ENCODE results near the gene MME. TPM values are rescaled to one million over a fixed set of nuclear protein-coding genes. Genes with fewer than 3 reads are reported as not detected.
"Not testable (repeated sequence)": the region's sequence is repeated elsewhere in the genome, so short reads cannot be mapped to it uniquely, and the experiment has no call there.

The MME gene
- total RNA-seq, 1 donor from 2014 or later, result 2.8 TPM

DNA sequence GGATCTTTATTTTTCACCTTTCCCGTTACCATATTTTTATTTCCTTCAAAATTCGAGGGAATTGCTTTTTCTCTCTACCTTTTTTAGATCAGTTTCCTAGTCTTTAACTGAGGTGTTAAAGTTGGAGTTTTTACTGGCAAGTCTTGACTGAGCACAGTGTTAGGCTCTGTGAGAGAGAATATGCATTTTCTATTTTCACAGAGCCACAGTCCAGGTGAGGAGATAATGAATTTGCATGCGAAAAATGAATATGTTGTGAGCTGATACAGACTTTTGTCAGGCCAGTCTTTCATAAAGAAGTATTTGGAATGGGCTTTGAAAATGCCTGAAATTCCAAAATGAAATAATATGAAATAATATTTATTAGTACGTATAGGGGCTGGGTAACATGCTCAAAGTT lies 31.9 kb downstream of the MME start:
- DNase-seq, result no peak
- intact Hi-C loops (cut with micrococcal nuclease), result no loop called here
- TF ChIP-seq, protein P1, sequence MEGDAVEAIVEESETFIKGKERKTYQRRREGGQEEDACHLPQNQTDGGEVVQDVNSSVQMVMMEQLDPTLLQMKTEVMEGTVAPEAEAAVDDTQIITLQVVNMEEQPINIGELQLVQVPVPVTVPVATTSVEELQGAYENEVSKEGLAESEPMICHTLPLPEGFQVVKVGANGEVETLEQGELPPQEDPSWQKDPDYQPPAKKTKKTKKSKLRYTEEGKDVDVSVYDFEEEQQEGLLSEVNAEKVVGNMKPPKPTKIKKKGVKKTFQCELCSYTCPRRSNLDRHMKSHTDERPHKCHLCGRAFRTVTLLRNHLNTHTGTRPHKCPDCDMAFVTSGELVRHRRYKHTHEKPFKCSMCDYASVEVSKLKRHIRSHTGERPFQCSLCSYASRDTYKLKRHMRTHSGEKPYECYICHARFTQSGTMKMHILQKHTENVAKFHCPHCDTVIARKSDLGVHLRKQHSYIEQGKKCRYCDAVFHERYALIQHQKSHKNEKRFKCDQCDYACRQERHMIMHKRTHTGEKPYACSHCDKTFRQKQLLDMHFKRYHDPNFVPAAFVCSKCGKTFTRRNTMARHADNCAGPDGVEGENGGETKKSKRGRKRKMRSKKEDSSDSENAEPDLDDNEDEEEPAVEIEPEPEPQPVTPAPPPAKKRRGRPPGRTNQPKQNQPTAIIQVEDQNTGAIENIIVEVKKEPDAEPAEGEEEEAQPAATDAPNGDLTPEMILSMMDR (IDR thresholded peaks at IDR 0.05; ENCODE audit: borderline replicate concordance), result no peak
- H3K4me3 ChIP-seq, result no peak overlapping the region
- H3K9me3 ChIP-seq (replicated peaks), result peaks cover 5% of the 10 kb centered on the region
- H3K27me3 ChIP-seq (ENCODE audit: low read depth), result no peaks in the 10 kb centered on the region
- no peaks in the 10 kb centered on the region for H3K36me3 ChIP-seq
- H3K27ac ChIP-seq (replicated peaks), result no peak overlapping the region
- H3K4me1 ChIP-seq, result no peaks in the 10 kb centered on the region

DNA sequence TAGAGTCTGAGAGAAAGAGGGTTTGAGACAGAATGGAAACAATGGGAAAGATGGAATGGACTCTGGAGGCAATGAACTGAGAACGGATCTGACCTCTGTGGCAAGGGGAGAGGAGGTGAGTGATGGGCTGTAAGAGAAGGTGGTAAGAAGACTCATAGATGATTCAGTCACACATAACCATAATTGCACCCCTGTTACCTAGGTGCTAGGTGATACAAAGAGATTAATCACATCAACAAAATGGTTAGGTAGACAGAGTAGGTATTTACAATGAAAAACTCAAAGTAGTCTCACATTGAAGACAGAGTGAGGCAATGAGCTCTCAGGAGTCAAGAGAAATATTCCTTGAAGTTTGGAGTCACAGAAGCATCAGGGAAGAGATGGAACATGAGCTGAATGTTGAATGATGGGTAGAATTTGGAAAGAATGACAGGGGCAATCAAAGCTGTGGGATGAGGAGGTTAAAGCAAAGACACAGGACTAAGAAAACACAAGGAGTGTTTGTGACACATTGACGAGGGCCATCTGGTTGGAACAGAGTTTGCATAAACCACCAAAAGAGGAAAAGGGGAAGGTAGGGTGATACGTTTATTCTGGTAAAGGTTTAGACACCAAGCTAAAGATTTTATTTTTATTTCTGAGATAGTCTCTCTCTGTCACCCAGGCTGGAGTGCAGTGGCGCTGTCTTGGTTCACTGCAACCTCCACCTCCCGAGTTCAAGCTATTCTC lies 32.7 kb downstream of the MME start:
- TF ChIP-seq, protein P1 (IDR thresholded peaks at IDR 0.05; ENCODE audit: borderline replicate concordance), result no peak
- Histone ChIP-seq H3K36me3 (no peaks in the 10 kb centered on the region), H3K4me1 (no peaks in the 10 kb centered on the region), H3K27ac (replicated peaks) (no peak overlapping the region), H3K9me3 (replicated peaks) (peaks cover 2% of the 10 kb centered on the region), H3K27me3 (ENCODE audit: low read depth) (no peaks in the 10 kb centered on the region), H3K4me3 (no peak overlapping the region)
- intact Hi-C loops (cut with micrococcal nuclease), result no loop called here
- no peak for DNase-seq

DNA sequence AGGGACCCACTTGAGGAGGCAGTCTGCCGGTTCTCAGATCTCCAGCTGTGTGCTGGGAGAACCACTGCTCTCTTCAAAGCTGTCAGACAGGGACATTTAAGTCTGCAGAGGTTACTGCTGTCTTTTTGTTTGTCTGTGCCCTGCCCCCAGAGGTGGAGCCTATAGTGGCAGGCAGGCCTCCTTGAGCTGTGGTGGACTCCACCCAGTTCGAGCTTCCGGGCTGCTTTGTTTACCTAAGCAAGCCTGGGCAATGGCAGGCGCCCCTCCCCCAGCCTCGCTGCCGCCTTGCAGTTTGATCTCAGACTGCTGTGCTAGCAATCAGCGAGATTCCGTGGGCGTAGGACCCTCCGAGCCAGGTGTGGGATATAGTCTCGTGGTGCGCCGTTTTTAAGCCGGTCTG lies 44.6 kb downstream of the MME start:
- H3K4me3 ChIP-seq; H3K9me3 ChIP-seq (replicated peaks); H3K4me1 ChIP-seq; intact Hi-C loops (cut with micrococcal nuclease); H3K36me3 ChIP-seq; H3K27me3 ChIP-seq (ENCODE audit: low read depth); H3K27ac ChIP-seq (replicated peaks); DNase-seq: not testable (repeated sequence)

DNA sequence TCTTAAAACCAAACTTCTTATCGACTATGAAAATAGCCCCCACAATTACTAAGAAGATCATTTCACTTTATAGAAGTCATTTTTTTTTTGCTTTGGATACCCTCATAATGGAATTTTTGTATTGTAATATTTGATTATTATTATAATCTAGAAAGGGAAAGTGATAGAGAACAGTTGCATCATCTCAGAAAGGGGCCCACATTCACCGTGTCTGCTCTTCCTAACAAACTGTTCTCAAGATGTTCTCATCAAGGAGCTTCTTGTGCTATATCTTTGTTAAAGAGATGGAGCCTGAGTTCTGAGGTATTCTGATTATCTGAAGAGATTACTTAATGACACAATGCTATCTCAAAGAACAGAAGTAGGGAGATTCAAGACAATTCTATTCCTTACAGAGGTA lies 49.3 kb downstream of the MME start:
- TF ChIP-seq, protein P1 (IDR thresholded peaks at IDR 0.05; ENCODE audit: borderline replicate concordance), result no peak
- DNase-seq, result no peak
- Histone ChIP-seq H3K27me3 (ENCODE audit: low read depth) (no peaks in the 10 kb centered on the region), H3K27ac (replicated peaks) (no peak overlapping the region), H3K4me3 (no peak overlapping the region), H3K9me3 (replicated peaks) (peaks cover 4% of the 10 kb centered on the region), H3K4me1 (no peaks in the 10 kb centered on the region), H3K36me3 (no peaks in the 10 kb centered on the region)
- intact Hi-C loops (cut with micrococcal nuclease), result no loop called here

DNA sequence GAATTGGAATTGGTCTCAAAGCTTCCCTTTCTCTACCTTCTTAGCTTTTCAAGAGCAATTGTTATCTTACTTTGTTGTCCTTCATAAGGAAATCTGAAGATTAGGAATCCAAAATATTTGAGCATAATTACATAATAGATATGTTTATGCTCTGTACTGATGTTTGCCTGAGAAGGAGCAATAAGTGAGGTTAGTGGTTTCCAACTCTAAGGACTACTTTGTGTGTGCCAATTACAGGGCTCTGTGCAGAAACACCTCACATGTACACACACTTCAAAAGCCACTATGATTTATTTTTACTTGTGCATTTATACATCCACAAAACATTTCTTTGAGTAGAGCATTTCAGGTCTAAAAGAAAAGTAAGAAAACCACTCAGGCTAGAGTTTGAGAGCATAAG lies 49.9 kb downstream of the MME start:
- Histone ChIP-seq H3K4me1 (no peaks in the 10 kb centered on the region), H3K9me3 (replicated peaks) (peaks cover 8% of the 10 kb centered on the region), H3K27me3 (ENCODE audit: low read depth) (no peaks in the 10 kb centered on the region), H3K4me3 (no peak overlapping the region), H3K27ac (replicated peaks) (no peak overlapping the region), H3K36me3 (no peaks in the 10 kb centered on the region)
- intact Hi-C loops (cut with micrococcal nuclease), result no loop called here
- no peak for DNase-seq
- TF ChIP-seq, protein P1 (IDR thresholded peaks at IDR 0.05; ENCODE audit: borderline replicate concordance), result no peak

DNA sequence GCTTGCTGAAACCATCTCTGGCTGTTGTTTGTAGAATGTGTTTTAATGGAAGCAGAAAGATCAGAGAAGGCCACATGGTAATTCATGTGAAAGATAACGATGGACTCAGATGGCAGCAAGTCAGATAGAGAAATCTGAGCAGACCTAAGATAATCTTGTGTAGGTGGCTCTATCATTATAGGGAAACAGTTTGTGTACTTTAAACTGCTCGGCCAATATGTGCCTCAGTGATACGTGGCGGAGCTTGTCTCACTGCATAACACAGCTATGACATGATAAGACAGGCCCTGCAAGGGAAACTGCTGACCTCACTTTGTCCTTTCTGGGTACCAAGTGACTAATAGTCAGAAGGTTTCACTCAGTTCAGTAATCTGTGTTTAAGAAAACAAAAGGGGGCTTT lies 51.0 kb downstream of the MME start:
- intact Hi-C loops (cut with micrococcal nuclease), result no loop called here
- no peak overlapping the region for H3K4me3 ChIP-seq
- no peaks in the 10 kb centered on the region for H3K36me3 ChIP-seq
- H3K9me3 ChIP-seq (replicated peaks), result peaks cover 14% of the 10 kb centered on the region
- no peaks in the 10 kb centered on the region for H3K27me3 ChIP-seq (ENCODE audit: low read depth)
- no peaks in the 10 kb centered on the region for H3K4me1 ChIP-seq
- no peak overlapping the region for H3K27ac ChIP-seq (replicated peaks)
- DNase-seq, result no peak
- TF ChIP-seq, protein P1 (IDR thresholded peaks at IDR 0.05; ENCODE audit: borderline replicate concordance), result no peak

DNA sequence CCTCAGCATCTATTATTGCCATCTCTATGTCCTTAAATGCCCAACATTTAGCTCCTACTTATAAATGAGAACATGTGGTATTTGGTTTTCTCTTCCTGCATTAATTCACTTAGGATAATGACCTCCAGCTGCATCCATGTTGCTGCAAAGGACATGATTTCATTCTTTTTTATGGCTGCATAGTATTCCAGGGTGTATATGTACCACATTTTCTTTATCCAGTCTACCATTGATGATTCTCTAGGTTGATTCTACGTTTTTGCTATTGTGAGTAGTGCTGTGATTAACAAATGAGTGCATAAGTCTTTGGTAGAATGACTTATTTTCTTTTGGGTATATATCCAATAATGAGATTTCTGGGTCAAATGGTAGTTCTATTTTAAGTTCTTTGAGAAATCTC lies 54.2 kb downstream of the MME start:
- intact Hi-C loops (cut with micrococcal nuclease); H3K4me3 ChIP-seq; DNase-seq; H3K27me3 ChIP-seq (ENCODE audit: low read depth); H3K27ac ChIP-seq (replicated peaks); H3K4me1 ChIP-seq; H3K36me3 ChIP-seq: not testable (repeated sequence)
- H3K9me3 ChIP-seq (replicated peaks), result peaks cover 14% of the 10 kb centered on the region

All from left ventricle myocardium inferior (tissue), 1 donor.